ENCODE results near the gene DNAJB8.

DNAJB8 gene

DNA sequence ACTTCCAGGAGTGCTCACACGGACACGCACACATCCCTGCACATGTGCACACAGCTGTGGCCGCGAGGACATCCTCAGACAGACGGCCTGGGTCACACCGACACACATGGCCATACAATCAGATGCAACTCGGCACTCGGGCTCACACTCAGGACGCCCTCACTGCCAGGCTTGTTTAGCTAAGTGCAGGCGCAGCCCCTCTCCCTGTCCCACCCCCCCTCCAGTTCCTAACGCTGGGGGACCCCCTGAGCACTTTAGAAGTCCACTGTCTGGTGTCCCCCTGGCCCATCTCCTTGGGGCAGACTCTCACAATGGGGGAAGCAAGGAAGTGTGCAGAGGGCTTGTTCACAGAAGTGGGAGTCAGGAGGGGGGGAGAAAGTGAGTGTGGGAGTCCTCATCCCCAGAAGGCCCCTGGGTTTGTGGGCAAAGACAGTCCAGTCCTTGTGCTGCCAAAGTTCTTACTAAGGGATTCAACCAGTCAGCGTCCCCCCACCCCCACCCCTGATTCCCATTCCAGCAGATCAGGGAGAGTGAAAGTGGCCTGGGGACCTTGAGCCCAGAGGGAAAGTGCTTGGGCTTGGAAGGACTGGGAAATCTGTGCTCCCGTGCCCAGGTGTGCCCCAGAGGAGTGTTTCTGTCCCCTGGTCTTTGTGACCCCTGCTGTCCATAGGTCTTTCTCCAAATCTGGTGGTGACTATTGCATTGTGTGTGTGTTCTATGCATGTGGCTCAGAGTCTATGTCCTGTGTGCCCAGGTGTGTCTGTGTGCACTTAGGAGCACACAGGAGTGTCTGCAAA is 27.1 kb upstream of the DNAJB8 start:
- no peak for DNase-seq

DNA sequence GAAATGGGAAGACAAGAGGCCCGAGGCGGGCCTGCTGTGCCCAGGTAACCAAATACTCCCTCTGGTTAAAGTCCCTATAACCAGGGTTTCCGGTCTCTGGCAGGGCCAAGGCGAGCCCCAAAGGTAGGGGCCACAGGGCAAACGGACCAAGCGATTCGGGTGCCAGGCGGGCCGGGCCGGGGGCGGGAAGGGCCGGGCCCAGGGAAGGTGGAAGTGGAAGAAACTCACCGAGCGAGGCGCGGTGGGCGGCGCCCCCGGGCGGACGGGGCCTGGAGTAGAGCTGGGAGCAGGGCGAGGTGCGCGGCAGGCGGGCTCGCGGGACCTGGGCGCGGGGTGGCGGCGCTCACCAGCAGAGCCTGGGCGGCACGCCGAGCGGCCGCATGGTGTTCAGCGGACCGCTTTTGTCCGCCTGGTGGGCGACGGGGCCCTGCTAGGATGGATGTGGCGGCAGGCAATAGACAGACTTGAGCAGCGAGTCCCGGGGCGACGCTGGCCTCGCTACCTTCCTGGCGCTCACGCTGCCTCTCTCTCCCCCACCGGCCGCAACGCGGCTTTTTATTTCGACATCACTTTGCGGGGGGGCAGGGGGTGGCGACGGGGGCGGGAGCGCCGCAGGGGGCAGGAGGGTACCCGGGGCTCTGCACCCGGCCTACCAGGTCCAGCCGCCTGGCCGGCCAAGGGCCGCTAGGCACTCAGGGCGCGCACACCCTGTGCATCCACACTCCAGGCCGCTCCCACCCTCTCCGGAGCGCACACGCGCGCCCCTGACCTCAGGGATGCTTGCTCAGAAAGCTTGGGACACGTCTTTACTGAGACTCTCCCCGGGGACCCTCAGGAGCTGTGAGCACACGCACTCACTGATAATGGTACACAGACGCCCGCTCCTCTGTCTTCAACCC is 26.2 kb upstream of the DNAJB8 start, which contains the start of gene GATA2:
GATA2 (minus strand) TSS at position 531 of the 899 bp plus-strand sequence. CDS start 6,170 bp downstream, outside the sequence.
- DNase-seq, result no peak

DNA sequence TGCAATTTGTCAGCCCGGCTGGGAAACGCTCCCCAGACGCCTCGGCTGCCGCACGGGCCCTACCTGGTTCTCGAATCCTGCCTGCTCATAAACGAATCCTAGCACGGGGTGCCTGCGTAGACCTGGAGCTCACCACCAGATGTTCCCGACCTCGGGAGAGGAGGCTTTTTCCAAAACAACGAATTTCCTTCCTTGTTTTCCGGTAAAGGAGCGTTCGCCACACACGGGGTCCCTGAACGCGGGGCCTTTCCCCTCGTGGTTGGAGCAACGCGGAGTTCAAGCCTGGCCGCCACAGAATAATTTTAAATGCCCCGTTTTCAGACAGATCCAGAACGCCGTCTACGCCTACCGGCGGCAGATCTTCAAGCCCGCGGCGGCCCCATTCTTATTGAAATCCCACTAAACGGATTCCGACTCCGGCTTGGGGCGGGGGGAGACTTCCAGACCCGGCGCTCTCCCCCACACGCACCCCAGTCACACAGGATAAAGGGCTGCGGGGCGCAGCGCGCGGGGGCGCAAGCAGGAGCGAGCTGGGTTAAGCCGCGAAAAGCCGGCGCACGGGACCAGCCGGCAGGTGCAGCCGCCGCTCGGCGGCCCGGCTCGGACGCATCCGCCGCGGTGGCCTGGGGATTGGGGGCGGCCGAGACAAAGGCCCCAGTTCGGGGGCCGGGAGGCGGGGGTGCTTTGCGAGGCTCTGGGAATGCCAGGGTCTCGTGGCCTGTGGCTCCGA is 25.4 kb upstream of the DNAJB8 start:
- DNase-seq, result no peak

DNA sequence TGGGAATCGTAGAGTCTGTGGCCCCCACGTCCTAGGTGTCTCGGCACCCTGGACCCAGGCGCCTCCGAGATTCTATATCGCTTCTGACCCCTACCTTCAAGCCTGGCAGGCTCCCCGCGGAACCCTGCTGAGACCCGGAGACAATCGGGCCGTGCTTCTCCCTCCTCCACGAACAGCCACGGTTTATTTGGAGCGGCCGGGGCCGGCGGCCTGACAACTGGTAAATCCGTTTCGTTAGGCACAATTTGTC is 24.9 kb upstream of the DNAJB8 start:
- DNase-seq, result no peak

DNA sequence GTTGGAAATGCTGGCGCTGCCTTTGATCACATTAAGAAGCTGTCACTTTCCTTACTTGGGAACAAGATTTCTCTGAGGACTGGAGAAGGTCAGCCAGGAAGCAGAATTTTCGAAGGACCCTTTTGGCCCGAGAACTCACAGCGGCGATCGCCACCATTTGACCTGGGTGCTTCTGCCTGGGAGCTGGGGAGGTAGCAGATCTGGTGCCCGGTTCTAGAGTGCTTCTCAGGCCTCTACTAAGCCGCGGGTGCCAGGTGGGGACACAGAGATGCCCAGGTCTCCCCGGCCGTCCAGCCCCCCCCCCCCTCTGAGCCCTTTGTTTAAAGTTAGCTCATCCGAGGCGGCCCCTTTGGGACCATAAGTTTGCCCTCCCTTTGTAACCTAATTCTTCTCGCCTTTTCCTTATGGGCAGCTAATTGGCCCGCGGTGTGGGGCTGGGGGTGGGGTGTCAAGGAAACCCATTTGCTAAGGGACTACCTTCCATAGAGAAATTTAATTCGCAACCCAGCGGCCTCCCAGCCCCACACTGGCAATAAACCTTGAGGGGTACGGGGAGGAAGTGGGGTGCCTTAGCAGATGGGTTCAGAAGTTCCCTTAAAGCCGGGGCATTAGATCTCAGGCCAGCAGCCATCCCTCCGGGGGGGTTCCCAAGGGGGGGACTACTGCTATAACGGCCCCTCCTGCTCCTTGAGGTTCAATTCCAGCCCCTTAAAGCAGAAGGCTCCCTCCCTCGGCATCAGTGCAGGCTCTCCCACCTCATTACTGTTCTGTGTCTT is 24.4 kb upstream of the DNAJB8 start:
- no peak for DNase-seq

DNA sequence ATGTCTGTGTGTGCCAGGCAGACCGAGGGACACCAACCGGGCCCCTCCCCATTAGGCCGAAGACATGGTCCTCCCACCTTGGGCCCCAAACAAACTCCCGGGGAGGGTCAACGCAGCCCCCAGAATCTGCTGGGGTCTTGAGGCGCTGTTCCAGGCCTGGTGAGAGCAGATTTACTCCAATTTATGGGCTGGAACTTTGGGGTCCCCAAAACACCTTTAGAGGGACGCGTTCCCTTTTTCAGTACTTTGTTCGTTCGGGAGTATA is 23.9 kb upstream of the DNAJB8 start:
- DNase-seq, result no peak

DNA sequence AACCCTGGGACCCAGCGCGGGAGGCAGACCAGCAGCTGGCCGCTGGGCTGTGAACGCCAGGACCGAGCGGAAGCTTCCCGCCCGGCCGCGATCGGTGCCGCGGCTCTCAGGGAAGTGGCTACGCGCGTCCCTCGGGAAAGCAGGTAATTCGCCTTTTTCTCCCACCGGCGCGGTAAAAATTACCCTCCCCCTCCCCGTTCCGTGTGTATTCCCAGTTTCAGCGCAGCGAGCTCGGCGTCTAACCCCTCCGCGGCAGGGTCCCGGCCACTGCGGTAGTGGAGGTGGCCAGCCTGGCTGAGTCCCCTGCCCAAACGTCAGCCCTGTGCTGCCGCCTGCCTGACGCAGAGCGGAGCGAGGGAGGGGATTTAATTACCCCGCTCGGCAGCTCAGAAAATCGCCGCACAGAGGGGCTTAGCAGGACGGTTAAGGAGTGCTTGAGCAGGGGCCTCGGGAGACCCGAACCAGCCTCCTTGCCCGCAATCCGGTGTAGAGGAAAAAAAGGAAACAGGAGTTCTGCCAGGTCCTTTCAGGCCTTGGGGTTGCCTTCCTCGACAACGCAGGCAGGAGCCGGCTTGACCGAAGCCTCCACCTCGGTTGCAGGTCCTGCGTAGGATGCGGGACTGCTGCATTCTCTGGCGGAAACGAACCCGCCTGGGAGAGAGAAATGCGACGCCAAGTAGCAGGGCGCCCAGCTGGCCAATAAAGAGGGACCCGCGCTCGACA is 23.4 kb upstream of the DNAJB8 start:
- no peak for DNase-seq

DNA sequence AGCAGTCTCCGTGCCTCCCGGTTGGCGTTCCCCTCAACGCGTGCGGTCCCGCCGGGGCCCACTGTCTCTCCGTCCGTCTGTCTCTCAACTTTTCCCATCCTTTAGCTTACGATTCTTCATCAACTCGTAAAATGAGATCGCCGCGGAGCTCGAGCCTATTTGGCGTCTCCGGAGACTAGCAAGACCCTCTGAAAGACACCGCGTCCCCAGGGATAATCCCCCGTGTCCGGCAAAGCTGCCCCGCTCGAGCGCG is 22.9 kb upstream of the DNAJB8 start:
- DNase-seq, result no peak

DNA sequence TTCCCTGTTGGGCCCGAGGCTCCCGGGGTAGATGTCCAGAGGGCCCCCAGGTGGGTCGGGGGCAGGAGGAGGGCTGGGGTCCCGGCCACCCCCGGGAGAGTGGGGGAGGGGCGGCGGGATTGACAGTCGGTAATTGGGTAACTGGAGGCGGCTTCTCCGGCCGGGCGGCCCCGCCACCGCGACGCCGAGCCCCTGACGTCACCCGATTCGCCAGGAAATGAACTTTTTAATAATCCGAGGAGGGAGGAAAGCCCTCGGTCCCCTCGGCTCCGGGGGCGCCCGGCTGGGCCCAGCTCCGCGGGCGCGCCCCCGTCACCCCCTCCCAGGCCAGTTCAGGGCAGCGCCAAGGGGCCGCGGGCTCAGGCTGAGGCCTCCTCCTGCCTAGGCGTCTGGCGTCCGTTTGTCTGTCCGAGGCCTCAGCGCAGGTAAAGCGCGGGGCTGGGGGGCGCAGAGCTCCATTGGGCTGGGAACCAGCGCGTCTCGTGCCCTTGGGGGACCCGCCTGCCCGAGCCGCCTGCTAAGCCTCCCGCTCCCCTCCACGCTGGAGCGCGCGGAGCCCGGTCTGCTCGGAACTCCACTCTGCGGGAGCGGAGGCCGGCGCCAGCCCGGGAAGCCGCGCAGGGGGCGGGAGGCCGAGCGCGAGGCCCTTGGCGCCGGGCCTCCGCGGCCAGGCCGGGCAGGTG is 22.4 kb upstream of the DNAJB8 start:
- no peak for DNase-seq

DNA sequence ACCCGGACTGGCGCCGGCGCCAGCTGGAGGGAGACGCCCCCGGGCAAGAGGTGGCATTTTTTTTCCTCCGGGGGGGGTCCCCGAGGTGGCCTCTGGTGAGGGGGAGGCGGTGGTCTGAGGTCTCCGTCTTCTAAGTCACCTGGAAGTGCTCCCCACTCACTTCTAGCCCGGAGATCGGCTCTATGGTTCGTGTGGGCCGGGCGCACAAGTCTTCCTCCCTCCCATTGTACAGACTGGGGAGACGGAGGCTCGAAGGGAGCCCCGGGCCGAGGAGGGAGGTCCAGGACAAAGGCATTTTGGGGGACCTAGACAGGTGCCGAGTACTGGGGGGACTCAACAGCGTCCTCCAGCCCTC is 21.9 kb upstream of the DNAJB8 start:
- no peak for DNase-seq

DNA sequence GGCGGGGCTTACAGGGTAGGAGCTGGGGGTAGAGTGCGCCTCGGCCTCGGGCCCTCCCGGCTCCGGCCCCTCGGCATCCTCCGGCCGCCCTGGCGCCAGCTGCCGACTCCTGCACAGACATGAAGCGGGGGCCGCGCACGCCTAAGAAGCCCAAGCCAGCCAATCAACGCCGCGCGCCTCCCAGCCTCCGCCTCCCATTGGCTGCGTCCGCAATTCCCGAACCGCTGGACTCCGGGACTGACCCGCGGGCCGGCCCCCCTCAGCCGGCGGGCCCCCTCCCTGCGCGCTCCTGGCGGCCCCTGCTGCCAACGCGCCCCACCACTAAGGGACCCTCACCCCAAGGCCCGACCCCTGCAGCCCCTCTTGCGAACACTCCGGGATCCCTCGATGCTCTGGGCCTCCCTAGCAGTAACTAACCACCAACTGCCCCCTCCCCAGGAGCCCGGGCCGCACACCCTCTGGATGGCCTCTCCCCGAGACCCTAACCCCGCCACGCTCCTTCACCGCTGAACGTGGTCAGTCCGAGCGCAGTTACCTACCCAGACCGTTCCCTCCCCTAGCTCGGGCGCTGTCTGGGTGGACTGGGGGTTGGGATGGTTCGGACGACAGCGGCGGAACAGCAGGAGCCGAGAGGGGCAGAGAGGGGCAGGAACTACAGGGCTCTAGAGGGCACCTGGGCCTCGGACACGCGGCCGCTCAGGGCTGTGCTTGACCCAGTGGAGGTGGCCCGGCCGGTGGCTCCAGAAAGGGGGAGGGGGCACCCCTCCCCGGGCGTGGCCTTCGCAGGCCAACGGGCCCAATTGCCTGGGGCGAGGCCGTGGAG is 21.3 kb upstream of the DNAJB8 start:
- DNase-seq, result no peak

DNA sequence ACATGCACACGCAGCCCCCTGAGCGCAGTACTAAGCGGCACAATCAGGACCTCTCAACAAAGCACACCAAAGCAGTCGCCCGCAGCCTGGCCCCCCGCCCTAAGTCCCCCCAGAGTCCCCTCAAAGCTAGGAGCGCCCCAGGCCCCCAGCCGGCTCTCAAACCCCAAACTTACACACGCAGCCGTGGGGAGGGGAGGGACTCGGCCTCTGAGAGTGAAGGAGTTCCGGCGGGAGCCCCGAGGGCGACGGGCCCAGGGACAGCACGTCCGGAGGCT is 20.8 kb upstream of the DNAJB8 start:
- no peak for DNase-seq

DNA sequence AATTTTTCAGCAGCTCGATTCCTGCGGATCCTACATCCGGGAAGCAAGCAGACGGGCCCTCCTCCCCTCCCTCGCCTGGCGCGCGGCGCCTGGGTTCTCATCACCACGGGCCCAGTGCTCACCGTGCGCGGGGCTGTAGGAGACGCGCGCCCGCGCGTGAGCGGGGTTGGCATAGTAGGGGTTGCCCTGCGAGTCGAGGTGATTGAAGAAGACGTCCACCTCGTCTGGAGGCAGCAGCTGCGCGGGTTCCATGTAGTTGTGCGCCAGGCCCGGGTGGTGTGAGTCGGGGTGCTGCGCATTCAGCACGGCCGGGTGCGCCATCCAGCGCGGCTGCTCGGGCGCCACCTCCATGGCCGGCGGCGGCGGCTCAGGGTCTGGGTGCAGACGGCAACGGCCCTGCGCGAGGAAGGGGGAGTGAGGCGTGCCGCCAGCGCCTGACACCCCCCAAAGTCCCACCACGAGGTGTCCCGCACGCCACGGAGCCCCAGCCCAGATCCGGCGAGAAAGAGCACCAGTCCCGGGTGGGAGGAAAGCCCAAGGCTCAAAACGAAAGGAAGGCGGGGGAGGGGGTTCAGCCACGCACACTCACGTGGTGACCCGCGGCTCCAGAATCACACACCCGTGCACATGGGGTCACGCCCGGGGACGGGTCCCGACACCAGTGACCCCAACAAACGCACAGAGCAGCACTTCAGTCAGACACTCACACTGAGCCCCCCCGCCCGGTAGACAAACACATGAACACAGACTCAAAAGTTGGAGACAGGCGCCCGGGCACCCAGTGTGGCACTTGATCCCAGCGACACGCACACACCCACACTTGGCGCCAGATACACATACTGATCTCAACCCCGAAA is 20.2 kb upstream of the DNAJB8 start:
- no peak for DNase-seq

DNA sequence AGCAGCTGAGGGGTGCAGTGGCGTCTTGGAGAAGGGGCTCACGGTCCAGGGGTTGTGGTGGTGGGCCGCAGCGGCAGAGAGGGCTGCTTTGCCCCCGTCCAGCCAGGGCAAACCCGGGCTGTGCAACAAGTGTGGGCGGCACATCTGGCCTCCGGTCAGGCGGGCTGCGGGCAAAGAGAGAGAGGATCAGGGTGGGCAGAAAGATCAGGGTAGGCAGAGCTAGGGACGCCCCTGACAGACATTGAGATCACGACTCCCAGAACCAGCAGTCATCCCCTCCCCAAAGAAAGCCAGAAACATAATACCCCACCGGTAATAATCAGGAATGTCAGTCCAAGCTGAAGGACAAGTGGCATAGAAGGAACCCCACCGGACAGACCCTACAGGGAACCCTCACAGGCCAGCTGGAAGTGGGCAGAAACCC is 19.5 kb upstream of the DNAJB8 start:
- no peak for DNase-seq

DNA sequence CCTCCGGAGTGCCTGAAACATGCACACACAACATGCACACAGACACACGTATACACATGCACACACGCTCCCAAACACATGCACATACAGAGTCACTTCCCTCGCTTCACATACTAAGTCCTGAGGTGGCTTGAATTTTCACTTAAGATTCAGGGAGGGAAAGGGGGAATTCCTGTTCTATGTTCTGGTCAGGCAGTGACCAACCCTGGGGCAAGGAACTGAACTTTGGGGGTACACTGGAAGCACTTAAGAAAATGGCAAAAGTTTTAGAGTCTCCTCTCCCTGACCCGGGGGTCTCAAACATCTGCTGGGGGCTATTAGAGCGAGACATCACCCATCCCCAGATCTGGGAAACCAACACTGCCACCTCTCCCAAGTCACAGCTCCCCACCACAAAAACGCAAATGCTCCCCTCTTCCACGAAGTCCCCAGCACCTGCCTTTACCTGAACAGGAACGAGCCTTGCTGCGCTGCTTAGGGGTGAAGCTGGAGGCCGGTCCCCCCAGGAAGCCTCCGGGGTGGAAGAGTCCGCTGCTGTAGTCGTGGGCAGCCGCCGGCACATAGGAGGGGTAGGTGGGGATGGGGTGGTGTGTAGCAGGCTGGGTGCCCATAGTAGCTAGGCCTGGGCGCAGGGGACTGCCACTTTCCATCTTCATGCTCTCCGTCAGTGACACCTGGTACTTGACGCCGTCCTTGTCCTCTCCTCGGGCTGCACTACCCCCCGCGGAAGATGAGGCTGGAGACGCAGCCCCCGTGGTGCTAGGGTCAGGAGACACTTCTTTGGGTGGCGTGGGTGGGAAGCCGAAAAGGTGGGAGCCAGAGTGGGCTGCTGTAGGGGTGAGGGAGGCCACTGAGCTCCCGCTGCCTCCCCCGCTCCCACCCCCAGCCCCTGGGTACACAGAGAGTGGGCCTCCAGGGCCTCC is 18.9 kb upstream of the DNAJB8 start:
- DNase-seq, result no peak

DNA sequence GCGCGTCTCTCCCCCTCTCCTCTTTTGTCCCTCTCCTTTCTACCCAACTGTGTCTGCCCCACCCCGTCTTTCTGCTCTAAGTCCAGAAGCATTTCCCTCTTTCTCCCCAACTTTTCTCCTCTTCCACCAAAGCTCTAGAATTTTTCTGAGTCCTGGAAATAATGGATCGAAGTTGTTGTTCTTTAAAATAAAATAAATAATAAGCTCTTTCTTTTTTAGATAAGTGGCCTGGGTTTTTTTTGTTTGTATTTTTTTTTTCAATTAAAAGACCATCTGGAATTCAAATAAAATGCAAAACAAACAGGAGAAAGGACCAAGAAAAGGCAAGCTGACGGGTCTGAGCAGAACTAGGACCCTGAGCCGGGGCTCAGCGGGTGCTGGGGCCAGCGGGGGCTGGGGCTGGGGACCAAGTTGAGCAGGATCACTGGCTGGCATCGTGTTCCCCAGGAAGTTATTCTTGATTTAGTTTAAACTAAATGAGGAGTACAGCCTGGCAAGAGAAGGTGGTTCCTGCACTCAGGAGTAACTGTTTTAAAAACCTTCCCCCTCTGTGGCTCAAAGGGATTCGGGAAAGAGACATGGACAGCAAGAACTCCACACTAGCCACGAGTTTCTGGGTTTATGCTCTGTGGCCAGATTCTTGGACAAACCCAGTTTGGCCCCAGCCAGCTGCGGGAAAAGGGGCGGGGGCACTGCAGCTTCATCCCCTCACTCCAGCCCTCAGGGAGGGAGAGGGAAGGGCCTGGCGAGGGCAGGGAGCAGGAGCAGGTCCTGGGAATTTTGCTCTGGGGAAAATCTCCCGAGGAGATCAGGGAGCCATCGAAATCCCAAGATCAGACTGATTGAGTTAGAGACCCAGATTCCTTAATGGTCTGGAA is 18.0 kb upstream of the DNAJB8 start:
- no peak for DNase-seq

DNA sequence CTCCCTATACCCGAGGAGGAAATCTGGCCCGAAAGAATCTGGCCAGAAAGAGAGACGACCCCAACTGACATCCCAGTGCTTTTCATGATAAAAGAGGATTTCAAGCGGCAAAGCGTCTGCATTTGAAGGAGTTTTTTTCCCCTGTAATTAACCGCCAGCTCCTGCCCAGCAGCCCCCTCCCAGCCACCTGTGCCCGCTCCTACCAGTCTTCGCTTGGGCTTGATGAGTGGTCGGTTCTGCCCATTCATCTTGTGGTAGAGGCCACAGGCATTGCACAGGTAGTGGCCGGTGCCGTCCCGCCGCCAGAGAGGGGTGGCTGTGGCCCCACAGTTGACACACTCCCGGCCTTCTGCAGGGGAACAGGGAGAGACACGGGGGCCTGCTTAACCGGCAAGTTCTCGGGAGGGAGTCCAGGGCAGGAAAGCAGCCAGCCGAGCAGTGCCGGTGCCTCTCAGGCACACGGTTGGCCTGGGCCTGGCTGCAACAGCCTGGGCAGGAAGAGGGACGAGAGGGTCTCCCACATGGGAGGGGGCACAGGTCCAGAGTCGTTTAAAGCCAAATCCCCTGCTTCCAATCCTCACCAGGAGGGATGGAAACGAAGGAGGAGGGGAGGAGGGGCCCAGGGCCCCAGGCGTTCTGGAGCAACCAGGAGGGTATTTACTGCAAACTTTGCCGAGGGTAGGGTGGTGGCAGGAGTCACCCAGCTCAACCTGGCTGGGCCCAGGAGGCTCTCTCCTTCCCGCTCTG is 17.1 kb upstream of the DNAJB8 start:
- DNase-seq, result no peak

Data from central memory CD4-positive, alpha-beta T cell (primary cell).